ENCODE data around the gene SPIRE2.

The SPIRE2 gene

DNA sequence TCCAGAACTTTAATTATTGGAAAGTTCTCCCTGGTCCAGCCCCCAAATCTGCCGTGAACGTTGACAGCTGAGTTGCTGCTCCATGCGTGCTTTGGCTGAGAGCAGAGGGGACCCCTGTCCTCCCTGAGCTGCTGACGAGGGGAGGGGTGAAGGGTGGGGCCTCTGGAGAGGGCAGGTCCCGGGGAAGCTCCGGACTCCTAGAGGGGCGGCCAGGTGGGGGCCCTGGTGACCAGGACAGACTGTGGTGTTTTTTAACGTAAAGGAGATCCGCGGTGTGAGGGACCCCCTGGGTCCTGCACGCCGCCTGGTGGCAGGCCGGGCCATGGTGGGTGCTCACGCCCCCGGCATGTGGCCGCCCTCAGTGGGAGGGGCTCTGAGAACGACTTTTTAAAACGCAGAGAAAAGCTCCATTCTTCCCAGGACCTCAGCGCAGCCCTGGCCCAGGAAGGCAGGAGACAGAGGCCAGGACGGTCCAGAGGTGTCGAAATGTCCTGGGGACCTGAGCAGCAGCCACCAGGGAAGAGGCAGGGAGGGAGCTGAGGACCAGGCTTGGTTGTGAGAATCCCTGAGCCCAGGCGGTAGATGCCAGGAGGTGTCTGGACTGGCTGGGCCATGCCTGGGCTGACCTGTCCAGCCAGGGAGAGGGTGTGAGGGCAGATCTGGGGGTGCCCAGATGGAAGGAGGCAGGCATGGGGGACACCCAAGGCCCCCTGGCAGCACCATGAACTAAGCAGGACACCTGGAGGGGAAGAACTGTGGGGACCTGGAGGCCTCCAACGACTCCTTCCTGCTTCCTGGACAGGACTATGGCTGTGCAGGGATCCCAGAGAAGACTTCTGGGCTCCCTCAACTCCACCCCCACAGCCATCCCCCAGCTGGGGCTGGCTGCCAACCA, 90.4 kb downstream of the SPIRE2 start, which contains the start of gene MC1R:
TSS of gene MC1R (plus strand) at position 410 of the 895 bp plus-strand sequence. CDS start at position 807, 397 bp downstream.
- DNase-seq = no peak

- DNase-seq = no peak
Observed at GRCh38 chr16:89919535-89920406, 91.5 kb downstream of the SPIRE2 start.

- no peak for DNase-seq
Observed at GRCh38 chr16:89920723-89921122, 92.4 kb downstream of the SPIRE2 start.
